PC-9 (cell line): ENCODE results near the gene IFIT2.

Experiments
- EZH2 ChIP-seq: fragments of 200-600 bp; sonication (generic); IDR thresholded peaks from 2 replicates; pipeline ENCODE4 v1.8.0; 2017; ENCODE audit warnings: antibody characterized with exemption, low read depth
- TF ChIP-seq, protein P1 (sequence below): fragments of 200-600 bp; sonication (generic); conservative IDR thresholded peaks from 2 replicates; pipeline ENCODE4 v1.6.1; 2017; ENCODE audit warnings: mixed run types, antibody characterized with exemption, mild to moderate bottlenecking, moderate library complexity

DNA sequence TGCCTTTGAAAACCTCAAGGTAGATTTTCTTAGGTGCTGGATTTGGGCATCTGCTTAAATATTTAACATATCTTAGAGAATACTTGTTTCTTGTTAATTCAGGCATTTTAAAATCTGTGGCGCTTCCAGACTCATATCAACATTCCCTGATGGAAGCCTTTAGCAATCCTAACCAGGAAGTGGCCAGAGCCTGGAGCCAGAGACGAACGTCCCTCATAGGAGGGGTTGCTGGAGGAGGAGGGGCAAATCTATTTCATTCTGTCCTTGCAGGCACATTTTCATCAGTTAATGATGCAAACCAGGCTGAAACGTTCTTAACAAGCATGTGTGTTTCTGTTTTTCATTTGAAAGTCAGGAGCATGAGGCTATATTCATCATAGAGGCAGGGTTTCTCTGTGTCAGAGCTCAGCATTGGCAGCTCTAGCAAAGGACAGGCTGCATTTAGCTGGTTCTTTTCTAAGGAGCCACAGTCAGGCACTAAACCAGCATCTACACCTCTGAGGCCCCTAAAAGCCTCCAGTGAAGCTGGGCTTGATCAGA is 17.8 kb upstream of the IFIT2 start:
- TF ChIP-seq, protein P1, sequence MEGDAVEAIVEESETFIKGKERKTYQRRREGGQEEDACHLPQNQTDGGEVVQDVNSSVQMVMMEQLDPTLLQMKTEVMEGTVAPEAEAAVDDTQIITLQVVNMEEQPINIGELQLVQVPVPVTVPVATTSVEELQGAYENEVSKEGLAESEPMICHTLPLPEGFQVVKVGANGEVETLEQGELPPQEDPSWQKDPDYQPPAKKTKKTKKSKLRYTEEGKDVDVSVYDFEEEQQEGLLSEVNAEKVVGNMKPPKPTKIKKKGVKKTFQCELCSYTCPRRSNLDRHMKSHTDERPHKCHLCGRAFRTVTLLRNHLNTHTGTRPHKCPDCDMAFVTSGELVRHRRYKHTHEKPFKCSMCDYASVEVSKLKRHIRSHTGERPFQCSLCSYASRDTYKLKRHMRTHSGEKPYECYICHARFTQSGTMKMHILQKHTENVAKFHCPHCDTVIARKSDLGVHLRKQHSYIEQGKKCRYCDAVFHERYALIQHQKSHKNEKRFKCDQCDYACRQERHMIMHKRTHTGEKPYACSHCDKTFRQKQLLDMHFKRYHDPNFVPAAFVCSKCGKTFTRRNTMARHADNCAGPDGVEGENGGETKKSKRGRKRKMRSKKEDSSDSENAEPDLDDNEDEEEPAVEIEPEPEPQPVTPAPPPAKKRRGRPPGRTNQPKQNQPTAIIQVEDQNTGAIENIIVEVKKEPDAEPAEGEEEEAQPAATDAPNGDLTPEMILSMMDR: no peak
- no peak for TF ChIP-seq EZH2
